SK-N-SH (cell line): ENCODE data around the gene IFNL2. TPM values are rescaled to one million over a fixed set of nuclear protein-coding genes. Genes with fewer than 3 reads are reported as not detected.

Experiments
- CTCF ChIA-PET: fragments of 300-600, 350-600 bp; formaldehyde crosslinking; extraction: SDS; loops from one replicate; lab custom pipeline; 2021; lab: Yijun Ruan, JAX
- POLR2A ChIA-PET: fragments of 350-600 bp; sonication (Branson Sonifier 250); formaldehyde crosslinking; extraction: SDS; loops from one replicate; lab custom pipeline; 2020; ENCODE audit warnings: antibody characterized with exemption, inconsistent platforms; lab: Yijun Ruan, JAX
- DNase-seq: peaks from one replicate; pipeline ENCODE4 v3.0.0; 2012
- H2AFZ ChIP-seq: fragments of 200-600 bp; sonication (generic); 2 replicates; pipeline ENCODE4 v1.8.1; 2016; ENCODE audit warnings: antibody characterized with exemption, mild to moderate bottlenecking, low read depth
- H3F3A ChIP-seq: fragments of 200-600 bp; sonication (generic); replicated peaks from 2 replicates; pipeline ENCODE3; 2016; ENCODE audit warnings: antibody characterized with exemption, mild to moderate bottlenecking; ENCODE audit not compliant: insufficient read depth
- H3K27ac ChIP-seq, 2 experiments: fragments of 200-500 bp in 1 of 2; fragments of 200-600 bp in 1 of 2; sonication (Bioruptor generic) in 1 of 2; sonication (generic), shearing (Covaris generic) in 1 of 2; 2 replicates each; pipeline versions ENCODE4 v1.5.1 to v1.6.1; 2014 to 2016; ENCODE audit warnings: low read depth in 2 of 2, inconsistent platforms in 1 of 2, low read length in 1 of 2, mild to moderate bottlenecking in 1 of 2, mixed read lengths in 1 of 2
- H3K27me3 ChIP-seq: fragments of 200-600 bp; sonication (generic), shearing (Covaris generic); 2 replicates; pipeline ENCODE4 v1.6.1; 2016; ENCODE audit warnings: mixed run types; ENCODE audit not compliant: insufficient read depth
- H3K36me3 ChIP-seq, 2 experiments: fragments of 200-500 bp in 1 of 2; fragments of 200-600 bp in 1 of 2; sonication (Bioruptor generic) in 1 of 2; sonication (generic) in 1 of 2; replicated peaks in 1 of 2; 2 replicates each; pipeline versions ENCODE3 to v1.5.1; 2014 to 2016; ENCODE audit warnings: low read length in 1 of 2, mild to moderate bottlenecking in 1 of 2; ENCODE audit not compliant: insufficient read depth in 2 of 2, control insufficient read depth in 1 of 2
- H3K4me1 ChIP-seq, 2 experiments: fragments of 200-500 bp in 1 of 2; fragments of 200-600 bp in 1 of 2; sonication (Bioruptor generic) in 1 of 2; sonication (generic), shearing (Covaris generic) in 1 of 2; 2 replicates each; pipeline versions ENCODE4 v1.5.1 to v1.6.1; 2014 to 2016; ENCODE audit warnings: low read depth in 1 of 2, low read length in 1 of 2, mixed run types in 1 of 2; ENCODE audit not compliant: insufficient read depth in 2 of 2, control insufficient read depth in 1 of 2
- H3K4me2 ChIP-seq: fragments of 200-600 bp; sonication (generic), shearing (Covaris generic); 2 replicates; pipeline ENCODE4 v1.6.1; 2017; ENCODE audit warnings: mixed run types
- H3K4me3 ChIP-seq, 2 experiments: fragments of 200-500 bp in 1 of 2; fragments of 200-600 bp in 1 of 2; sonication (Bioruptor generic) in 1 of 2; sonication (generic), shearing (Covaris generic) in 1 of 2; 2 replicates each; pipeline versions ENCODE4 v1.5.1 to v1.8.1; 2014 to 2016; ENCODE audit warnings: low read depth in 2 of 2, inconsistent platforms in 1 of 2, low read length in 1 of 2, mild to moderate bottlenecking in 1 of 2, mixed read lengths in 1 of 2, moderate library complexity in 1 of 2
- H3K79me2 ChIP-seq: fragments of 200-600 bp; sonication (generic); 2 replicates; pipeline ENCODE4 v1.8.1; 2017; ENCODE audit warnings: mild to moderate bottlenecking; ENCODE audit not compliant: insufficient read depth
- H3K9ac ChIP-seq: fragments of 200-600 bp; sonication (generic); 2 replicates; pipeline ENCODE4 v1.6.1; 2017; ENCODE audit warnings: mixed run types
- H3K9me2 ChIP-seq: fragments of 200-600 bp; sonication (generic); 2 replicates; pipeline ENCODE4 v1.6.1; 2017; ENCODE audit warnings: mixed run types
- H3K9me3 ChIP-seq: fragments of 200-600 bp; sonication (generic); 2 replicates; pipeline ENCODE4 v1.6.1; 2017; ENCODE audit warnings: mixed run types, mild to moderate bottlenecking, moderate library complexity
- H4K20me1 ChIP-seq: fragments of 200-600 bp; sonication (generic); 2 replicates; pipeline ENCODE4 v1.6.1; 2017; ENCODE audit warnings: mild to moderate bottlenecking, mixed run types; ENCODE audit not compliant: insufficient read depth
- CHD2 ChIP-seq: fragments of 150-350 bp; IDR thresholded peaks from 2 replicates; pipeline ENCODE4 v1.6.1; 2018; ENCODE audit warnings: low read length; ENCODE audit not compliant: partially characterized antibody
- ELF1 ChIP-seq: IDR thresholded peaks from 2 replicates; pipeline ENCODE4 v1.4.0; 2012
- EP300 ChIP-seq, 2 experiments: IDR thresholded peaks; 2 replicates each; pipeline versions ENCODE4 v1.4.0 to v1.6.1; 2012; ENCODE audit warnings: borderline replicate concordance in 1 of 2, low read depth in 1 of 2, low read length in 1 of 2
- EZH2phosphoT487 ChIP-seq: fragments of 200-600 bp; sonication (generic); IDR thresholded peaks from 2 replicates; pipeline ENCODE4 v1.6.1; 2017; ENCODE audit warnings: low read depth, mixed run types, mild to moderate bottlenecking, antibody characterized with exemption, moderate library complexity, borderline replicate concordance
- FOSL2 ChIP-seq: IDR thresholded peaks from 2 replicates; pipeline ENCODE4 v1.4.0; 2012; ENCODE audit warnings: low read depth, mild to moderate bottlenecking, moderate library complexity, borderline replicate concordance
- FOXJ3 ChIP-seq: sonication (generic); formaldehyde crosslinking; IDR thresholded peaks from 2 replicates; pipeline ENCODE4 v1.5.1; 2020; ENCODE audit warnings: mild to moderate bottlenecking, missing genetic modification reagents
- FOXM1 ChIP-seq: IDR thresholded peaks from 2 replicates; pipeline ENCODE4 v1.4.0; 2012; ENCODE audit warnings: low read depth, mild to moderate bottlenecking
- GATA2 ChIP-seq: sonication (generic); formaldehyde crosslinking; IDR thresholded peaks from 2 replicates; pipeline ENCODE4 v1.5.0; 2020; ENCODE audit warnings: mild to moderate bottlenecking, missing genetic modification reagents
- IRF3 ChIP-seq: fragments of 150-350 bp; IDR thresholded peaks from 2 replicates; pipeline ENCODE4 v1.6.1; 2016; ENCODE audit warnings: mild to moderate bottlenecking, low read depth, low read length
- MAX ChIP-seq: IDR thresholded peaks from 2 replicates; pipeline ENCODE4 v1.4.0; 2012; ENCODE audit warnings: low read depth
- PBX3 ChIP-seq: IDR thresholded peaks from 2 replicates; pipeline ENCODE4; 2012
- RAD21 ChIP-seq: IDR thresholded peaks from 2 replicates; pipeline ENCODE4 v1.6.1; 2012; ENCODE audit warnings: mild to moderate bottlenecking, low read length
- RXRA ChIP-seq: IDR thresholded peaks from 2 replicates; pipeline ENCODE4 v1.4.0; 2012; ENCODE audit warnings: low read depth, mild to moderate bottlenecking, borderline replicate concordance
- SMC3 ChIP-seq: IDR thresholded peaks from 2 replicates; pipeline ENCODE4 v1.6.1; 2012; ENCODE audit warnings: low read depth, low read length, improper control_type of control experiment
- TEAD4 ChIP-seq: IDR thresholded peaks from 2 replicates; pipeline ENCODE4 v1.4.0; 2012; ENCODE audit warnings: mild to moderate bottlenecking, borderline replicate concordance; ENCODE audit not compliant: insufficient read depth
- USF2 ChIP-seq: fragments of 150-350 bp; IDR thresholded peaks from 2 replicates; pipeline ENCODE4 v1.6.1; 2017; ENCODE audit warnings: antibody characterized with exemption, low read length, low read depth, borderline replicate concordance
- YY1 ChIP-seq: IDR thresholded peaks from 2 replicates; pipeline ENCODE4 v1.4.0; 2012; ENCODE audit warnings: low read depth, mild to moderate bottlenecking
- ZBTB33 ChIP-seq: IDR thresholded peaks from 2 replicates; pipeline ENCODE4 v1.4.0; 2012; ENCODE audit warnings: low read depth, borderline replicate concordance
- WGBS: methylation state at CpG from one replicate; pipeline ENCODE4 v1.1.6; 2017; ENCODE audit warnings: low lambda C conversion rate; 5-methylcytosine and 5-hydroxymethylcytosine counted together
- polyA plus RNA-seq, 3 experiments: library from polyadenylated mRNA; depleted of rRNA; stranded (reverse); fragments of >200 nt; gene quantifications; 2 replicates each; pipeline ENCODE4 v1.2.3, GENCODE V29; 2012

IFNL2 gene
- polyA plus RNA-seq, 1 of the 3 experiments (the other 2 are of a cell fraction), result not detected

- Histone ChIP-seq H3K9me2 (no peaks in the 10 kb centered on the region), H2AFZ (no peak overlapping the region), H3K4me1 (no peaks in the 10 kb centered on the region), H3F3A (no peaks in the 10 kb centered on the region), H3K27me3 (no peaks in the 10 kb centered on the region), H3K9me3 (no peaks in the 10 kb centered on the region), H4K20me1 (no peaks in the 10 kb centered on the region), H3K9ac (no peak overlapping the region), H3K27ac (no peak overlapping the region), H3K4me2 (no peak overlapping the region), H3K79me2 (no peaks in the 10 kb centered on the region), H3K36me3 (no peaks in the 10 kb centered on the region), H3K4me3 (no peak overlapping the region)
- POLR2A ChIA-PET, result no interaction called here
- CTCF ChIA-PET, result no interaction called here
- no peak for DNase-seq
- TF ChIP-seq GATA2 (CRISPR knock-in tag), result no peak
- TF ChIP-seq FOSL2, result no peak
- TF ChIP-seq SMC3, result no peak
- no peak for TF ChIP-seq PBX3
- TF ChIP-seq RAD21, result no peak
- no peak for TF ChIP-seq TEAD4
- TF ChIP-seq RXRA, result no peak
- no peak for TF ChIP-seq IRF3
- no peak for TF ChIP-seq CHD2
- TF ChIP-seq ELF1, result no peak
- no peak for TF ChIP-seq MAX
- TF ChIP-seq ZBTB33, result no peak
- TF ChIP-seq YY1, result no peak
- no peak for TF ChIP-seq EP300 (IDR thresholded peaks at IDR 0.05; ENCODE audit: borderline replicate concordance in 1 of 2, low read depth in 1 of 2, low read length in 1 of 2)
- no peak for TF ChIP-seq FOXM1
- TF ChIP-seq USF2, result no peak
- no peak for TF ChIP-seq EZH2phosphoT487
- TF ChIP-seq FOXJ3, result no peak
- 65% methylated on average over 4 of the region's 4 CpGs for WGBS
Observed at GRCh38 chr19:39301021-39301420, 32.8 kb downstream of the IFNL2 start.
